Islet of Langerhans (tissue), 1 donor: ENCODE data around the gene NLGN2.
"Not testable (repeated sequence)": the region's sequence is repeated elsewhere in the genome, so short reads cannot be mapped to it uniquely, and the experiment has no call there.

ENCODE experiments used
- FAIRE-seq: peaks from one replicate; lab custom pipeline; 2011; peaks lifted over from hg19 to GRCh38; lab: Jason Lieb, UNC

The NLGN2 gene

DNA sequence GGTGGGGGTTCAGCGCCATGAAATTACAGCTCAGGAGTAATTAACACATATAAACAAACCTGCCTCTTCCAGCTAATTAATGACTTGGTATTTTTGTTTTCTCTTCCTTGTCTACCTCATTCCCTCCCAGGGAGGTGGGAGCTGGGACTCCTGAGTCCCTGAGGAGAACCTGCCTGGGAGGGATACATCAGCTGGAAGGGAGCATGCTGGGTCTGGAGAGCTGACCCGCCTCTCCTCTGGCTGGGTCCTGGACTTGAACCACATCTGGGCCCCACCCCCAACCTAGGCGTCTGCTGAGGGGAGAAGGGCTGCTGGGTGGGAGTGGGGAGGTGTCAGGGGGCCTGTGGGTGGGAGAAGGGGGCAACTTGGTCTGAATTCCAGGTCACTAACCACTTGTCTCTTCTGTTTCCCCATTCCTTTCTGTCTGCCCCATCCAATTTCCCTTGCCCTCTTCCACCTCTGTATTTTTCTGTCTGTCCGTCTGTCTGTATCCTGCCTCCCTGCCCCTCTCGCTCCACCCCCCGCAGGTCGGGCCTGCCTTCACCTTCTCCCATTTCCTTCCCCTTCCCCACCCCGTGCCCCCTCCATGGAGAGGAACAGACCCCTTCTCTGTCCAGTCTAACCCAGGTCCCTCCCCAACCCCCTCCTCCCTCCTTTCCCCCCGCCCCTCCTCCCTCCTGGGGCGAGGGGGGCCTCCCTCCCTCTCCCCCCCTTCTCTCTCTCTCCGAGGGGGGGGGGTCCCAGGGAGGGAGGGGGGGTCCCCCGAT, at the start of gene NLGN2:
TSS of gene NLGN2 (plus strand) at position 361 of the 767 bp plus-strand sequence. CDS start 411 bp downstream, outside the sequence.
- FAIRE-seq: no peak

DNA sequence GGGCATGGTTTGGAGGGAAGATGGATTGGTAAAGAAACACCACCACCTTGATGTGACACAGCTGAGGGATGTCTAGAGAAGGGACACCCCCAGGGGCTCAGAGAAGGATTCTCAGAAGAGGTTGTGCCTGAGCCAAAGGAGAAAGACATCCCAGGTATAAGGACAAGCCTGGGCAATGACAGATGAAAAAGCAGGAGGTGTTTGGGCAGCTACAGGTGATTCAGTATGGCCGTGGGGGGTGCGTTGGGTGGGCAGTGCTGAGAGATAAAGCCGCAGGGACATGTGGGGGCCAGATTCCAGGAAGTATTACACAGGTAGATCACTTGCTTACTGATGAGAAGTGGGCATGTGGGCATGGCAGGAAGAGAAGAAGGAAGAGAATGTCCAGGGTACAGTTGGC, 45.7 kb upstream of the NLGN2 start:
- no peak for FAIRE-seq

DNA sequence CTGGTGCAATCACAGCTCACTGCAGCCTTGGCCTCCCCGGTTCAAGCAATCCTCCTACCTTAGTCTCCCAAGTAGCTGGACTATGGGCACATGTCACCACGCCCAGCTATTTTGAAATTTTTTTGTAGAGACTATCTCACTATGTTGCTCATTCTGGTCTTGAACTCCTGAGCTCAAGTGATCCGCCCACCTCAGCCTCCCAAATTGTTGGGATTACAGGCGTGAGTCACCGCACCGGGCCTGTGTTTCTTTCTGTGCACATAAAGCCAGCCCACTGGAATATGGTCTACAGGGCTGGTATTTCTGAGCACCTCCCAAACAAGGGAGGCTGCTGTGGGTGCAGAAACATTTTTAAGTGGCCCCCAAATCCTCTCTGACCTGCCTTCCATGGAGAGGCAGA, 44.3 kb upstream of the NLGN2 start:
- FAIRE-seq: no peak

DNA sequence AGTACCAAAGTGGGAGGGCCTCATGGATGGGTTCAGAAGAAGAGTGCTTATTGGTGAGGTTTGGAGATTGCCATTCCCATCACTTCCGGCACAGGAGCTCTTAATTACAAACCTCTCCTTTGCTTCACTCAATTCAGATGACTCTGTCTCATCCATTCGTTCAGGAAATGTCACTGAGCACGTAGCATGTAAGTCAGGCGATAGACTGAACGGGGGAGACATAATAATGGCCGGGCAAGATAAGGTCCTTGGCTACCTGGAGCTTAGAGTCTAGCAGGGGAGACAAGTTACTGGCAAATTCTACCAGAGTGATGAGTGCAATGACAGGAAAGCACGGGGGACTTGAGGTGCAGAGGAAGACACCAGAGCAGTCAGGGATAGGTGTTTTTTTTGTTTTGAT, 41.7 kb upstream of the NLGN2 start:
- not testable (repeated sequence) for FAIRE-seq

DNA sequence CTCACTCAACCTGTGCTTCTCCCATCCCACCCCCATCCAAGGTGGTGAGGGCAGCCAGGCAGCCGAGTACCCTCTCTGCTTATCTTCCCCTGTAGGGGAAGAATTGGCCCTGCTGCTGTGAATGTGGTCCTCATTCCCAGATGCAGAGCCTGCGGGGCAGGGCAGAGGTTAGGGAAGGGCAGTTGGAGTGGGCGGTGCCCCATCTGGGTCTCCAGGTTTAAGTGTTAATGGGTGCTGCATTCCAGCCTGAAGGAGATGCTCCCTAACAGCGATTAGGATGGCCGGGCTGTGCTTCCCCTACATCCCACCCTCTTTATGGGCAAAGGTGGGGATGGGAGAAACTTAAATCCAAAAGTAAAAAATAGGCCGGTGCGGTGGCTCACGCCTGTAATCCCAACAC, 40.6 kb upstream of the NLGN2 start:
- no peak for FAIRE-seq

DNA sequence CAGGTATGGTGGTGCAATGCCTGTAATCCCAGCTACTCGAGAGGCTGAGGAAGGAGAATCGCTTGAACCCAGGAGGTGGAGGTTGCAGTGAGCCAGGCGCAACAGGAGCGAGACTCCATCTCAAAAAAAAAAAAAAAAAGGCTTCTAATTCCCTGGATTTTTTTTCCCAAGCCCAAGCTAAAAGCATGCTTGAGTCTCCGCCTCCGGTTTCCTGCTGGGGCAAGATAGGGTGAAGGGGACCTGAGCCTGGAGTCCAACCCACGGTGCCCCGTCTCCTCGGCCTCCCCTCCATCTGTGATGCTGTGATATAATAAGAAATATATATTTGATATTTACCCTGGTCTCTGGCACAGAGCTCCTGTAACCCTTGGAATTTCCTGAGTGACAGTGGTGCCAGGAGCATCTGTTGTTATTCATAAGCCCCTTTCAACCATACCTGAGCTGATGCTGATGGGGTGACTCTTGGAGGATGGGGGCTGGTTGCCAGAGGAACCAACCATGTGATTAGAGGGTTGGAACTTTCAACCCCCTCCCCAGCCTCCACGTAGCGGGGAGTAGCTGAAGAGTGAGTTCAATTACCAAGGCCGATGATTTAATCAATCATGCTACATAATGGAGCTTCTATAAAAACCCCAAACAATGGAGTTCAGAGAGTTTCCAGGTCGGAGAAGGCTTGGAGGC, 39.6 kb upstream of the NLGN2 start:
- no peak for FAIRE-seq

DNA sequence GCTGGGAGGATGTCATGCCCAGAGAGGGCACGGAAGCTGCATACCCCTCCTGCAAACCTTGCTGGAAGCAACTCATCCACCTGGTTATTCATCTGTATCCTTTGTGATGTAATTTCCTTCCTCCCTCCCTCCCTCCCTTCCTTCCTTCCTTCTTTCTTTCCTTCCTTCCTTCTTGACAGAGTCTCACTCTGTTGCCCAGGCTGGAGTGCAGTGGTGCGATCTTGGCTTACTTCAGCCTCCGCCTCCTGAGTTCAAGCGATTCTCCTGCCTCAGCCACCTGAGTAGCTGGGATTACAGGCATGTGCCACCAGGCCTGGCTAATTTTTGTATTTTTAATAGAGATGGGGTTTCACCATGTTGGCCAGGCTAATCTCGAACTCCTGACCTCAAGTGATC, 39.0 kb upstream of the NLGN2 start:
- not testable (repeated sequence) for FAIRE-seq

DNA sequence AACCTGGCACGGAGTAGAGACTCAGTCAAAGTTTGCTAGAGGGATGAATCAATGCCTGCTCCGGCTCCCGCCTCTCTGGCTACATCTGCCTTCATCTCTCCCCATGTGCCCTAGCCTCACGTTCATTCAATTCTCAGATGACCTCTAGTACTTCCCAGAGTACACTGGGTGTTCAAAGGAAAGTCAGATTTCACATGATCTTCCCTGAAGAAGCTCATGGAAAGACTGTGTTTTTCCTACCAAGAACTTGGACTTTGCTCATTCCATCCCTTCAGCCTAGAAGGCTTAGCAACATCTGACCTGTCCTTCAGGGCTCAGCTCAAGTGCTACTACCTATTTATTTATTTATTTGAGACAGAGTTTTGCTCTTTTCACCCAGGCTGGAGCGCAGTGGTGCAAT, 37.8 kb upstream of the NLGN2 start:
- FAIRE-seq: no peak

DNA sequence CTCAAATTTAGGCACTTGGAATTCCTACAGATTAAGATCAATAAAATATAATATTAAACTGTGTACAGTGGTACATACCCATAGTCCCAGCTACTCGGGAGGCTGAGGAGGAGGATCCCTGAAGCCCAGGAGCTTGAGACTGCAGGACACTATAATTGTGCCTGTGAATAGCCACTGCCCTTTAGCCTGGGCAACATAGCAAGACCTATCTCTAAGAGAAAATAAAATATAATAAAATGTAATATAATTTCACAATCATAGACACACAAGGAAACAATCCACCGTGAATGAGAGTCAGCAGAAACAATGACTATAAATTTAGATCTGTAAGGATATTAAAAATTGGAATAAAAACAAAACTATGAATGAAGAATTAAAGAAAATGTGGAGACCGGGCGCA, 36.8 kb upstream of the NLGN2 start:
- FAIRE-seq: no peak

DNA sequence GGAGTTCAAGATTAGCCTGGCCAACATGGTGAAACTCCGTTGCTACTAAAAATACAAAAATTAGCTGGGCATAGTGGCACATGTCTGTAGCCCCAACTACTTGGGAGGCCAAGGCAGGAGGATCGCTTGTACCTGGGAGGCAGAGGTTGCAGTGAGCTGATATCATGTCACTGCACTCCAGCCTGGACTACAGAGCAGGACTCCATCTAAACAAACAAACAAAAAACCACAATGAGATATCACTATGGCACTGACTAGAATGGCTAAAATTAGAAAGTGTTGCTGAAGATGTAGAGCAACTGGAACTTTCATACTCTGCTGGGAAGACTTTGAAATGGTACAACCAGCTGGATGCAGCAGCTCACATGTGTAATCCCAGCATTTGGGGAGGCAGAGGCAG, 33.3 kb upstream of the NLGN2 start:
- FAIRE-seq: no peak

DNA sequence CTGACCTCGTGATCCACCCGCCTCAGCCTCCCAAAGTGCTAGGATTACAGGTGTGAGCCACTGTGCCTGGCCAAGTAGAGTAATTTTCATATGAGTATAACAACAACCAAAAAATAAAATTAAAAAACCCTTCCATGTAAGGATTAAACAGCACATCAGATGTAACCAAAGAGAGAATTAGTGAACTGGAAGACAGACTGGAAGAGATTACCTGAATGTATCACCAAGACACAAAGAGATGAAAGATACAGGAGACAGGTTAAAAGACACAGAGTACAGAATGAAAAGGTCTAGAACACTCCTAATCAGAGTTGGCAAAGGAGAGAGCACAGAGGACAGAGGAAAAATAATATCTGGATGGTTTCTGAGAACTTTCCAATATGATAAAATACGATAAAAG, 28.5 kb upstream of the NLGN2 start:
- FAIRE-seq: no peak

DNA sequence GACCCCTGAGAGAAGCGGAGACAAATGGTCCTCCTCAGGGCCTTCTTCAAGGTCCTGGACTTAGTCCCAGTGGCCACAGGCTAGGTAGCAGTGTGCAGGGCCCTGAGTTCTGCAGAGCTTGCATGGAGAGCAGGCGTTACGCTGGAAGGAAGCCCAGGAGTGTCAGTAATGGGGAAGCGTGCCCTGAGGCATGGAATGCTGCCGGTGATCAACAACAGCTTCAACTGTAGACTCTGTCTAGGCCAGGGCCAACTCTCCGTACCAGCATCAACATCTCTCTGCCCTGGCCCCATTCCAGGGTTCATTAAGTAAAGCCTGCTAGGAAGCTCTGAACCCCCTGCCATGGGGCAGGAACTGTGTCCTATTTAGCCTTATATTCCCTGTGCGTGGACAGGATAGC, 27.3 kb upstream of the NLGN2 start:
- no peak for FAIRE-seq

DNA sequence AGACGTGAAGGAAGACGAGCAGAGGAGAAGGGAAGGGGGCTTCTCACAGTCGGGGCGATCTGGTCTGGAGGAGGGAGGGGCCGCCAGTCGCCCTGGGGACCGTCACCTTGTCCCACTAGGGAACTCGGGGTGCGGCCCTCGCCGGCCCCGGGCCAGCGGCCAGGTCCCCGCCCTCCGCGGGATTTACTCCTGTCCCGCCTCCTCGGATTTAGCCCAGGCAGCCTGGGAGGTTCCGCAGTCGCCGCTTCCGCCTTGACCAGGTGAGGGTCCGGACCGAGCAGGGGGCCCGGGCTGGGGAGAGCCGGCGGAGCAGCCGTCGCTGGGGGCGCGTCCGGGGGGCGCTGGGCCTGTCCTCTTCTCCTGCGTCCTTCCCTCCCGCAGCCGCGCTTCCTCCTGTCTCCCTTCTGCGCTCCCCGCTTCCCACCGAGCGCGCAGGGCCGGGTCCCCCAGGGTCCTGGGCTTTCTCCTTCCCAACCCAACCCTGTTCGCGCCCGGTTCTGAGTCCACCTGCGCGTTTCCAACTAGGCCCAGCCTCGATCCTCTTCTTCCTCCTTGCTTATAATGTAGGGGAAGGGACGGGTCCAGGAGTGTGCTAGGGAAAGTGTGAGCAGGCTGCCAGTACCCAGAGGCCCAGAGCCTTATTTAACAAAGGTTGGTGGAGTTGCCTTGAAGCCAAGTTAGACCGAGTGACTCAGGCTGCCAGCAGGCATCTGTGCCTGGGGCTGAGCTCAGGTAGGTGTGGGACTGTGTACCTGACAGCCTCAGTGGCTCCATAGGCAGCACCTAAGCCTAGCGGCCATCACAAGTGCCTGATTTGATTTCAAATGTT, 26.6 kb upstream of the NLGN2 start, which contains the start of gene TNK1:
TSS of gene TNK1 (plus strand) at position 235 of the 829 bp plus-strand sequence. CDS start 1,838 bp downstream, outside the sequence.
- FAIRE-seq: no peak

DNA sequence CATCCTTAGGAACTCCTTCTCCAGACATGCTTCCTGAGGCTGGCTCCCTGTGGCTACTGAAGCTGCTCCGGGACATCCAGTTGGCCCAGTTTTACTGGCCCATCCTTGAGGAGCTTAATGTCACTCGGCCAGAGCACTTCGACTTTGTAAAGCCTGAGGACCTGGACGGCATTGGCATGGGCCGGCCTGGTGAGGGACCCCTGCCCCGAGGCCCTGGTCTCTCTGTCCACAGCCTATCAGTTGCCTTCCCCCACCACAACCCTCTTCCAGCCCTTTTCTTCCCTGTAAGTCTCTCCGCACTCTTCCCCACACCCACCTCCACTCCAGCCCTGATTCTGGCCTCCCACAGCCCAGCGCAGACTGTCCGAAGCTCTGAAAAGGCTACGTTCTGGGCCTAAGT, 24.7 kb upstream of the NLGN2 start:
- no peak for FAIRE-seq

DNA sequence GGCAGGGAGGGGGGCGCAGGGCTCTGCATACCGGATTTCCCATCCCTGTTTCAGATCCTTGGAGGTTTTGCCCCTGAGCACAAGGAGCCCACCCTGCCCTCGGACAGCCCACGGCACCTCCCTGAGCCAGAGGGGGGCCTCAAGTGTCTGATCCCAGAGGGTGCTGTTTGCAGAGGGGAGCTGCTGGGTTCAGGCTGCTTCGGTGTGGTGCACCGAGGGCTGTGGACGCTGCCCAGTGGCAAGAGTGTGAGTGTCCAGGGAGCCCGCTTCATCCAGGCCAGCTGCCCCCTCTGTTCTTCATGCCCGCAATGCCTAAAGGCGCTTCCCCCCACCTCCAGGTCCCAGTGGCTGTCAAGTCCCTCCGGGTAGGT, 24.3 kb upstream of the NLGN2 start:
- FAIRE-seq: no peak

DNA sequence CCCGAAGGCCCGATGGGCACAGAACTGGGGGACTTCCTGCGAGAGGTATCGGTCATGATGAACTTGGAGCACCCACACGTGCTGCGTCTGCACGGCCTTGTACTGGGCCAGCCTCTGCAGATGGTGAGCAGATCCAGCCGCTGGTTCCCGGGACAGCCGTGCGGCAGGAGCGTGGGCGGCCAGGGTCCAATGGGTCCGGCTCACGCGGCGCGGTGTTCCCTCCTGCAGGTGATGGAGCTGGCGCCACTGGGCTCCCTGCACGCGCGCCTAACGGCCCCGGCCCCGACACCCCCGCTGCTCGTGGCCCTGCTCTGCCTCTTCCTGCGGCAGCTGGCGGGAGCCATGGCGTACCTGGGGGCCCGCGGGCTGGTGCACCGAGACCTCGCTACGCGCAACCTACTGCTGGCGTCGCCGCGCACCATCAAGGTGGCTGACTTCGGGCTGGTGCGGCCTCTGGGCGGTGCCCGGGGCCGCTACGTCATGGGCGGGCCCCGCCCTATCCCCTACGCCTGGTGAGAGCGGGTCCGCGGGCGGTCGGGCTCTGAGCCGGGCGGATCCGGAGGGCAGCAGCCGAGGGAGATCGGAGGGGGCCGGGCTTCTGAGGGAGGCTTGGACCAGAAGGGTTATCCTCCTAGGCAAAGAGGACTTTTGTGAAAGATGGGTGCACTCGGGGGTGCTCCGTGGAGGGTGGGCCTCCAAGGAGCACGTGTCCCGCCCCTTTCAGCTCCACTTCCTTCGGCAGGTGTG, 23.7 kb upstream of the NLGN2 start:
- no peak for FAIRE-seq

DNA sequence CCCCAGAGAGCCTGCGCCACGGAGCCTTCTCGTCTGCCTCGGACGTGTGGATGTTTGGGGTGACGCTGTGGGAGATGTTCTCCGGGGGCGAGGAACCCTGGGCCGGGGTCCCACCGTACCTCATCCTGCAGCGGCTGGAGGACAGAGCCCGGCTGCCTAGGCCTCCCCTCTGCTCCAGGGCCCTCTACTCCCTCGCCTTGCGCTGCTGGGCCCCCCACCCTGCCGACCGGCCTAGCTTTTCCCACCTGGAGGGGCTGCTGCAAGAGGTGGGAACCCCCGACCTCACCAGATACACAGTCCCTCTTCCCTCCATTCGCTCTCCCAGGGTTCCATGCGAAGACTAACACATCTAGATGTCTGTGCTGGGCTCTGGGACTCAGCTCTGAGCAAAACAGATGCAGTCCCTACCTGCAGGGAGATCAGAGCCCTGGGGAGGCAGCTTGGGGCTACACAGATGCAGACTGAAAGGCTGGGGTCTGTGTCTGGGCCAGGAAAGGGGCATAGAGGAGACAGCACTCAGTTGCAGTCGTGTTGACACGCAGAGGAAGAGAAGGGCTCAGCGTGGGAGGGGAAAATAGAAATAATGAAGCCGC, 23.1 kb upstream of the NLGN2 start:
- no peak for FAIRE-seq

DNA sequence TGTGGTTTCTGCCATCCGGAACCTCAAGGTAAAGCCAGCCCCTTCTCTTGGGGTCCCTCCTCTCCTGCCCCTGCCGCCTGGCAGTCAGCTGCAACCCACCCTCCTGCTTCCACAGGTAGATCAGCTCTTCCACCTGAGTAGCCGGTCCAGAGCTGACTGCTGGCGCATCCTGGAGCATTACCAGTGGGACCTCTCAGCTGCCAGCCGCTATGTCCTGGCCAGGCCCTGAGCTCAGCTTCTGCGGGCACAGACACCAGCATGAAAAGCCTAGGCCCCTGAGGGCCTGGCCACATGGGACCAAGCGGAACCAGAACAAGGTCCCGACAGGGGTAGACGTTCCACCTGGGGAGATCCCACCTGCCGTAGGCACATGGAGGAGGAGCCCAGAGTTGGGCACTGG, 18.8 kb upstream of the NLGN2 start:
- FAIRE-seq: no peak

DNA sequence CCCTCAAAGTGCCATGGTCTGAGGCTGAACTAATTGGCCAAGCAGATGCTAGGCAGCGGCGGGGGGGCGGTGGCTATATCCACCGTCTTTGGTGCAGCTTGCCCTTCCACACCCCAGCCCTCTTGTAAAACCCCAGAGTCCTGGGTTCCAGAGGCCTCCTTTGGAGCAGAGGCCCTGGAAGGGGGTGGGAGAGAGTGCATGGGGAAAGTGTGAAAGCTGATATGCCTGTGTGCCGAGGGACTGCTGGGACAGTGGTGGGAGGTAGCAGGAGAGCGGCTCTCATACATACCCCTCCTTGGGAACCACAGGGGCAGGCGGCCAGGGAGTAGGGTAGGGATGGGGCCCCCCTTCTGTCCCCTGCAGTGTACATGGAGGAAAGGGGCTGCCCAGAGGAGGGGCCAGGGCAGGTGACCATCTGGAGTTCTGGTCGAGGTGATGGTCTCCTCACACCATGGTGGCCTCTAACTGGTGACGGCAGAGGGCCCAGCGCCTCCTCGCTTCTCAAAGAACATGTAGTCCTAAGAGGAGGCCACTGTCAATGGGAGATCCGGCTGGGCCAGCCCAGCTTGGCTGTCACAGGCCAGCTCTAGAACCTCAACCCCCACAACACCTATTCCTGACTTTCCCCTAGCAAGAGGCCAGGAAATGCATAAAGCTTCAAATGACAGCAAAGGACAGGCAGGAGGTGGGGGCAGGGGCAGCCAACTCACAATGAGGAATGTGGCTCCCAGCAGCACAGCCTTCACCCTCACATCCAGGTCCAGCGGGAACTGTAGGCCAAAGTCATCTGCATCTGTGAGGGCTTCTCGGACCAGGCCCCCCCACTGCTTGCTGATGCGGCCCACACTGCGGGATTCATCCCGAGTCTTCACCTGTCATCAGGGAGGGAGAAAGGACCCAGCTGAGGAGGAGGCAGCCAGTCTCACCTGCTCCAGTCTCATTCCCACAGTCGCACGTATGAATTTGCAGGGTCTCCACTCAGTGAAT, 17.4 kb upstream of the NLGN2 start:
- no peak for FAIRE-seq

DNA sequence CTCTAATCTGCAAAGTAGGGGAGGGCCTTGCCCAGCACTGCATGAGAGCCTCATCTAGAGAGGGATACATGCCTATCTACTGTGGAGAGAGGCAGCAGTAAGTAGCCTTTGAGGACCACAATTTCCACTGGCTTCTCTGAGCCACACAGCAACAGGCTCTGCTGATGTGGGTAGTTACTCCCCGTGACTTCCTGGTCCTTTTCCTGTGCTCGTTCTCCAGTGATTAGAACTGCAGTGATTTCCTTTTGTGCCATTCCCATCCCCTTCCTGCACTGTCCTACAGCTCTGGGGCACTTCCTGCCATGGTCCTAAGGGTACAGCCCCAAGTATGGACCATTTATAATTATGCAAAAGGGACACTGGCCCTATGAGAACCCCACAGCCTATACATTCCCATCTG, 16.3 kb upstream of the NLGN2 start:
- no peak for FAIRE-seq
